Measurements from ENCODE around the gene DAP.
"Not testable (repeated sequence)": the region's sequence is repeated elsewhere in the genome, so short reads cannot be mapped to it uniquely, and the experiment has no call there.

Gene DAP

DNA sequence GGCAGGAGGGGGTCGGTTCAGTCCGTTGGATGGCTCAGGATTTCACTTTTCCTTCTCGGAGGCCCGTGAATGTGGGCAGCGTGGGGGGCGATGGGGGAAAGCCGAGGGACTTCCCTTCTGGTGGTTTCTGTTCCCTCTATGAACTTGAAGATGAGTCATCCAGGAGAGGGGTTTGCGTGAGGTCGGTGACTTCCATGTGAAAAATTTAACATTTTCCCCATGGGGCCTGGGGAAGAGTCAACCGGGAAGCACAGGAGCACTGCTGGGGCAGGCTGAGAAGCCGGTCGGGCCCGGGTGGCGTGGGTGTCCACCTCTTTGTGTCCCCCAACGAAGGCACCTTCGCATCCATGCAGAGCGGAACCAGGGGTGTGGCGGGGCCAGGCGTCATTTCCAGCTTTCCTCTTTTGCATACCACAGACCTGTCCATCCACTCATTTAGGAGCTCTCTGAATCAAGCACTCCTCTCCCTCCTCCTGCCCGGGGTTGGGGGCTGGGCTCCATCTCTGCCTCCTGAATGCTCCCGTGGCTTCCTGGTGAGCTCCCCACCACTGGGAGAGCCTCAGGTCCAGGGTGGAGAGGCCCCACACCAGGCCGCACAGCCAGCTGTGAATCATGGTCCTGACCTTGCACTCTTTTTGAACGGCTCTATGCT lies 128.8 kb downstream of the DAP start:
- CTCF ChIA-PET = interaction anchor here (0.8 to 2.3 kb wide), 7 partner anchors 18 to 226 kb away, joined by 3 to 8 read pairs (median 4); no protein-coding TSS in a partner anchor
- Histone ChIP-seq H3K36me3 (ENCODE audit: control insufficient read depth in 4 of 4, insufficient read depth in 4 of 4, low read length in 3 of 4) (no peaks in the 10 kb centered on the region), H3K9me3 (ENCODE audit: control extremely low read depth in 1 of 5, control insufficient read depth in 4 of 5, insufficient read depth in 2 of 5, low read depth in 1 of 5, low read length in 4 of 5) (no peaks in the 10 kb centered on the region), H3K27me3 (replicated peaks in 2 of 5; ENCODE audit: control insufficient read depth in 4 of 5, insufficient read depth in 5 of 5, low read length in 4 of 5) (no peaks in the 10 kb centered on the region), H3K4me1 (ENCODE audit: control extremely low read depth in 1 of 4, control insufficient read depth in 4 of 4, insufficient read depth in 4 of 4, low read length in 3 of 4) (peaks cover 12 to 57% (median 47%) of the 10 kb centered on the region in 4 experiments), H3K27ac (ENCODE audit: insufficient read depth in 1 of 2, low read depth in 1 of 2, low read length in 2 of 2, poor library complexity in 1 of 2, severe bottlenecking in 2 of 2) (peak overlapping the region in 1 of 2 experiments; percentile 9), H3K4me3 (ENCODE audit: control insufficient read depth in 1 of 7, extremely low read depth in 1 of 7, insufficient read depth in 4 of 7, low read depth in 2 of 7, low read length in 6 of 7) (peak overlapping the region in 1 of 7 experiments; percentile 39)
- 78% methylated on average over 18 of the region's 23 CpGs for WGBS (ENCODE audit: insufficient coverage)
- peak; percentile 46 to 77 (median 75) for DNase-seq
- POLR2A ChIA-PET = no interaction called here

- CTCF ChIA-PET = interaction anchor here (0.9 to 2.3 kb wide), 5 partner anchors 17 to 227 kb away, joined by 3 to 8 read pairs (median 4); no protein-coding TSS in a partner anchor
- 98% methylated on average over 16 of the region's 18 CpGs for WGBS (ENCODE audit: insufficient coverage)
- no peak for DNase-seq
- Histone ChIP-seq H3K4me3 (ENCODE audit: control insufficient read depth in 1 of 7, extremely low read depth in 1 of 7, insufficient read depth in 4 of 7, low read depth in 2 of 7, low read length in 6 of 7) (no peak overlapping the region), H3K27ac (ENCODE audit: insufficient read depth in 1 of 2, low read depth in 1 of 2, low read length in 2 of 2, poor library complexity in 1 of 2, severe bottlenecking in 2 of 2) (no peak overlapping the region), H3K9me3 (ENCODE audit: control extremely low read depth in 1 of 5, control insufficient read depth in 4 of 5, insufficient read depth in 2 of 5, low read depth in 1 of 5, low read length in 4 of 5) (no peaks in the 10 kb centered on the region), H3K36me3 (ENCODE audit: control insufficient read depth in 4 of 4, insufficient read depth in 4 of 4, low read length in 3 of 4) (no peaks in the 10 kb centered on the region), H3K4me1 (ENCODE audit: control extremely low read depth in 1 of 4, control insufficient read depth in 4 of 4, insufficient read depth in 4 of 4, low read length in 3 of 4) (peaks cover 16 to 65% (median 54%) of the 10 kb centered on the region in 4 experiments), H3K27me3 (replicated peaks in 2 of 5; ENCODE audit: control insufficient read depth in 4 of 5, insufficient read depth in 5 of 5, low read length in 4 of 5) (no peaks in the 10 kb centered on the region)
- POLR2A ChIA-PET = no interaction called here
These were observed 129.6 kb downstream of the DAP start for GRCh38 chr5:10631316-10631996.

DNA sequence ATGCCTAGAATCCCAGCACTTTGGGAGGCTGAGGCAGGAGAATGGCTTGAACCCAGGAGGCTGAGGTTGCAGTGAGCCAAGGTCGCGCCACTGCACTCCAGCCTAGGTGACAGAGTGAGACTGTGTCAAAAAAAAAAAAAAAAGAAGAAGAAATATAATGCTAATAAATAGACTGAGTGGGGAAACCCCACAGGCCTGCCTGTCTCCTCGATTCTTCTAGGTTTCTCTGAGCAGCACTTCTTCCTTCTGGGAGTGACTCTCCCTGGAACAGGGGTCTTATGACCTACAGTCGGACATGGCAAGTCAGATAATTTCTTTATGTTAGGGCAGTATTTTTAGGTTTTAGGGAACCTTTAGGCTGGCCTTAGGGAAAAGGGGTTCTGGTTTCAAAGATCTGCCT lies 130.3 kb downstream of the DAP start:
- H3K36me3 ChIP-seq (ENCODE audit: control insufficient read depth in 4 of 4, insufficient read depth in 4 of 4, low read length in 3 of 4); H3K27ac ChIP-seq (ENCODE audit: insufficient read depth in 1 of 2, low read depth in 1 of 2, low read length in 2 of 2, poor library complexity in 1 of 2, severe bottlenecking in 2 of 2); POLR2A ChIA-PET; H3K9me3 ChIP-seq (ENCODE audit: control extremely low read depth in 1 of 5, control insufficient read depth in 4 of 5, insufficient read depth in 2 of 5, low read depth in 1 of 5, low read length in 4 of 5); H3K27me3 ChIP-seq (replicated peaks in 2 of 5; ENCODE audit: control insufficient read depth in 4 of 5, insufficient read depth in 5 of 5, low read length in 4 of 5); DNase-seq; H3K4me3 ChIP-seq (ENCODE audit: control insufficient read depth in 1 of 7, extremely low read depth in 1 of 7, insufficient read depth in 4 of 7, low read depth in 2 of 7, low read length in 6 of 7): not testable (repeated sequence)
- 86% methylated on average over 1 of the region's 4 CpGs for WGBS (ENCODE audit: insufficient coverage)
- CTCF ChIA-PET = interaction anchor here (0.9 to 6.6 kb wide), 3 partner anchors 16 to 177 kb away, joined by 3 to 130 read pairs (median 4); no protein-coding TSS in a partner anchor
- peaks cover 16 to 67% (median 56%) of the 10 kb centered on the region in 4 experiments for H3K4me1 ChIP-seq (ENCODE audit: control extremely low read depth in 1 of 4, control insufficient read depth in 4 of 4, insufficient read depth in 4 of 4, low read length in 3 of 4)

DNA sequence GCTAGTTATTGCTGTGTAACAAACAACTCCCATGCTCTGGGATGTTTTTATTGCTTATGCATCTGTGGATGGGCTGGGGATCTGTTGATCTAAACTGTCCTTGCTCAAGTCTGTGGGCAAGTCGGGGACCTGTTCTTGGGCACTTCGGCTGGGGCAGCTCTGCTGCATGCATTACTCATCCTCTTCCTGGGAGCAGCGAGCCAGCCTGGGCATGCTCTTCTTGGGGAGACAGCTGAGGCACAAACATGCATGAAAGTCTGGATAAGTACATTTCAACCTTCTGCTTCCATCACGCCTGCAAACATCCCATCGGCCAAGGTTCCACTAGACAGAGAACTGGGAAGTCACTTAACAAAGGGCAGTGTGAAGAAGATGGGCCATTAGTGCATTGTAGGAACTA lies 130.9 kb downstream of the DAP start:
- ChIA-PET CTCF (interaction anchor here (1.7 to 15.8 kb wide), 6 partner anchors 21 to 182 kb away, joined by 4 to 184 read pairs (median 18); no protein-coding TSS in a partner anchor), POLR2A (no interaction called here)
- Histone ChIP-seq H3K36me3 (ENCODE audit: control insufficient read depth in 4 of 4, insufficient read depth in 4 of 4, low read length in 3 of 4) (peaks cover 0 to 6% (median 0%) of the 10 kb centered on the region in 4 experiments), H3K9me3 (ENCODE audit: control extremely low read depth in 1 of 5, control insufficient read depth in 4 of 5, insufficient read depth in 2 of 5, low read depth in 1 of 5, low read length in 4 of 5) (no peaks in the 10 kb centered on the region), H3K4me1 (ENCODE audit: control extremely low read depth in 1 of 4, control insufficient read depth in 4 of 4, insufficient read depth in 4 of 4, low read length in 3 of 4) (peaks cover 17 to 65% (median 50%) of the 10 kb centered on the region in 4 experiments), H3K27me3 (replicated peaks in 2 of 5; ENCODE audit: control insufficient read depth in 4 of 5, insufficient read depth in 5 of 5, low read length in 4 of 5) (no peaks in the 10 kb centered on the region), H3K4me3 (ENCODE audit: control insufficient read depth in 1 of 7, extremely low read depth in 1 of 7, insufficient read depth in 4 of 7, low read depth in 2 of 7, low read length in 6 of 7) (no peak overlapping the region), H3K27ac (ENCODE audit: insufficient read depth in 1 of 2, low read depth in 1 of 2, low read length in 2 of 2, poor library complexity in 1 of 2, severe bottlenecking in 2 of 2) (no peak overlapping the region)
- DNase-seq = no peak
- WGBS (ENCODE audit: insufficient coverage) = 96% methylated on average over 4 of the region's 5 CpGs

DNA sequence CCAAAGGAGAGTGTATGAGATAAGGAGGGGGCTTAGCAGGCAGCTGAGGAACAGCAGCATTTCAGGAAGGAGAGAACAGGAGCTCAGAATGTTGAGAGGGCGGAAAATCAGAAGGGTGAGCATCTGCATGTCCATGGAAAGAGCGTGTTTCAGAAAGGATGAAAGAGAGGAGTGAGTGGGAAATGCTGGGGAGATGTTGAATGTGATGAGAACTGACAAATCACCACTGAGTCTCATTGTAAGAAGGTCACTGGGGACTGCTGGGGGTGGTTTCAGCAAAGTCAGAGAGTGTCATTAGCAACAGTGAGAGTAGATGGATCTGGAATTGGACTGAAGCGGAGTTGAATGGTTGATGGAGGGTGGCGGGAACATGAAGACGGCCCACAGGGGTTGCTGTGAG lies 131.4 kb downstream of the DAP start:
- no peak for DNase-seq
- Histone ChIP-seq H3K4me1 (ENCODE audit: control extremely low read depth in 1 of 4, control insufficient read depth in 4 of 4, insufficient read depth in 4 of 4, low read length in 3 of 4) (peaks cover 13 to 61% (median 46%) of the 10 kb centered on the region in 4 experiments), H3K9me3 (ENCODE audit: control extremely low read depth in 1 of 5, control insufficient read depth in 4 of 5, insufficient read depth in 2 of 5, low read depth in 1 of 5, low read length in 4 of 5) (no peaks in the 10 kb centered on the region), H3K27me3 (replicated peaks in 2 of 5; ENCODE audit: control insufficient read depth in 4 of 5, insufficient read depth in 5 of 5, low read length in 4 of 5) (no peaks in the 10 kb centered on the region), H3K36me3 (ENCODE audit: control insufficient read depth in 4 of 4, insufficient read depth in 4 of 4, low read length in 3 of 4) (peaks cover 0 to 6% (median 0%) of the 10 kb centered on the region in 4 experiments), H3K27ac (ENCODE audit: insufficient read depth in 1 of 2, low read depth in 1 of 2, low read length in 2 of 2, poor library complexity in 1 of 2, severe bottlenecking in 2 of 2) (no peak overlapping the region), H3K4me3 (ENCODE audit: control insufficient read depth in 1 of 7, extremely low read depth in 1 of 7, insufficient read depth in 4 of 7, low read depth in 2 of 7, low read length in 6 of 7) (no peak overlapping the region)
- 89% methylated on average over 5 of the region's 5 CpGs for WGBS (ENCODE audit: insufficient coverage)
- POLR2A ChIA-PET = no interaction called here
- CTCF ChIA-PET = interaction anchor here (0.8 to 15.8 kb wide), 10 partner anchors 21 to 584 kb away, joined by 3 to 184 read pairs (median 6); no protein-coding TSS in a partner anchor

Data from common myeloid progenitor, CD34-positive (primary cell).